Retinal pigment epithelial cell (primary cell): Measurements from ENCODE around the gene LRRC55.

Experiments used
- DNase-seq: peaks from one replicate; pipeline ENCODE4 v3.0.0-alpha.2; 2010; ENCODE audit warnings: low read depth
- H3K4me3 ChIP-seq: 2 replicates; pipeline ENCODE4 v1.5.1; 2011; ENCODE audit warnings: mild to moderate bottlenecking, low read length, control low read depth, moderate library complexity
- CTCF ChIP-seq: conservative IDR thresholded peaks from 2 replicates; pipeline ENCODE4 v1.5.1; 2011; ENCODE audit warnings: low read depth, low read length, control low read depth, inconsistent platforms

LRRC55 gene

GRCh38 chr11:57181678-57182305 lies at the start of gene LRRC55:
TSS of gene LRRC55 (plus strand) at chr11:57181953. CDS start at chr11:57182023, 70 bp downstream.
- no peak within 1 kb of the TSS for H3K4me3 ChIP-seq
- TF ChIP-seq CTCF: no peak
- no peak for DNase-seq

GRCh38 chr11:57133366-57134038 lies 48.3 kb upstream of the LRRC55 start:
- no peak for DNase-seq
- no peak for TF ChIP-seq CTCF
- no peak overlapping the region for H3K4me3 ChIP-seq

GRCh38 chr11:57134284-57134683 lies 47.5 kb upstream of the LRRC55 start:
- no peak for TF ChIP-seq CTCF
- H3K4me3 ChIP-seq: no peak overlapping the region
- DNase-seq: no peak

GRCh38 chr11:57135020-57135751 lies 46.6 kb upstream of the LRRC55 start:
- TF ChIP-seq CTCF: no peak
- no peak overlapping the region for H3K4me3 ChIP-seq

GRCh38 chr11:57140568-57140967 lies 41.2 kb upstream of the LRRC55 start:
- H3K4me3 ChIP-seq: no peak overlapping the region
- no peak for DNase-seq
- TF ChIP-seq CTCF: no peak

More at GRCh38 chr11:57135020-57135751, 46.6 kb upstream of the LRRC55 start:
- DNase-seq: no peak

GRCh38 chr11:57143459-57143858 lies 38.3 kb upstream of the LRRC55 start:
- no peak overlapping the region for H3K4me3 ChIP-seq
- TF ChIP-seq CTCF: no peak
- no peak for DNase-seq
